ENCODE results near the gene MPO.

MPO gene

GRCh38 chr17:58308173-58308984 lies 27.6 kb upstream of the MPO start:
- in situ Hi-C loops (cut with MboI; ENCODE audit: low sequenced_read_pairs) = no loop called here

GRCh38 chr17:58307468-58308172 lies 26.9 kb upstream of the MPO start:
- in situ Hi-C loops (cut with MboI; ENCODE audit: low sequenced_read_pairs) = no loop called here

GRCh38 chr17:58306131-58306951 lies 25.6 kb upstream of the MPO start:
- in situ Hi-C loops (cut with MboI; ENCODE audit: low sequenced_read_pairs) = no loop called here

GRCh38 chr17:58305626-58306025 lies 24.9 kb upstream of the MPO start:
- in situ Hi-C loops (cut with MboI; ENCODE audit: low sequenced_read_pairs) = no loop called here

GRCh38 chr17:58304750-58305486 lies 24.2 kb upstream of the MPO start:
- in situ Hi-C loops (cut with MboI; ENCODE audit: low sequenced_read_pairs) = no loop called here

GRCh38 chr17:58303971-58304749 lies 23.4 kb upstream of the MPO start:
- in situ Hi-C loops (cut with MboI; ENCODE audit: low sequenced_read_pairs) = no loop called here

- in situ Hi-C loops (cut with MboI; ENCODE audit: low sequenced_read_pairs) = no loop called here
Observed at GRCh38 chr17:58302919-58303585, 22.3 kb upstream of the MPO start.

- in situ Hi-C loops (cut with MboI; ENCODE audit: low sequenced_read_pairs) = no loop called here
Observed at GRCh38 chr17:58302171-58302918, 21.6 kb upstream of the MPO start.

- in situ Hi-C loops (cut with MboI; ENCODE audit: low sequenced_read_pairs) = no loop called here
Observed at GRCh38 chr17:58301504-58302150, 20.9 kb upstream of the MPO start.

GRCh38 chr17:58300336-58300735 lies 19.6 kb upstream of the MPO start:
- in situ Hi-C loops (cut with MboI; ENCODE audit: low sequenced_read_pairs) = no loop called here

GRCh38 chr17:58294034-58294433 lies 13.3 kb upstream of the MPO start:
- in situ Hi-C loops (cut with MboI; ENCODE audit: low sequenced_read_pairs) = no loop called here

GRCh38 chr17:58291246-58291645 lies 10.5 kb upstream of the MPO start:
- in situ Hi-C loops (cut with MboI; ENCODE audit: low sequenced_read_pairs) = no loop called here

GRCh38 chr17:58289869-58290268 lies 9.1 kb upstream of the MPO start:
- in situ Hi-C loops (cut with MboI; ENCODE audit: low sequenced_read_pairs) = no loop called here

- in situ Hi-C loops (cut with MboI; ENCODE audit: low sequenced_read_pairs) = no loop called here
Observed at GRCh38 chr17:58285422-58285810, 4.7 kb upstream of the MPO start.

- in situ Hi-C loops (cut with MboI; ENCODE audit: low sequenced_read_pairs) = no loop called here
Observed at GRCh38 chr17:58284613-58285421, 4.1 kb upstream of the MPO start.

GRCh38 chr17:58283674-58284612 lies 3.2 kb upstream of the MPO start:
- in situ Hi-C loops (cut with MboI; ENCODE audit: low sequenced_read_pairs) = no loop called here
